GM12878 (cell line): Measurements from ENCODE around the gene UNC13B.

Source experiments
- CEBPB ChIP-seq, 2 experiments: fragments of 150-350 bp in 1 of 2; IDR thresholded peaks; 2 replicates each; pipeline ENCODE4 v1.6.1; 2012 to 2014; ENCODE audit warnings: low read depth in 2 of 2, low read length in 2 of 2, borderline replicate concordance in 1 of 2, inconsistent platforms in 1 of 2
- ESRRA ChIP-seq: IDR thresholded peaks from 2 replicates; pipeline ENCODE4 v1.6.1; 2012; ENCODE audit warnings: mild to moderate bottlenecking, low read length, improper control_type of control experiment
- EZH2 ChIP-seq: IDR thresholded peaks from 2 replicates; pipeline ENCODE4 v1.6.1; 2012; ENCODE audit warnings: low read depth, mild to moderate bottlenecking, control low read depth, inconsistent platforms, low read length, borderline replicate concordance; ENCODE audit not compliant: control insufficient read depth
- MAX ChIP-seq: IDR thresholded peaks from 2 replicates; pipeline ENCODE4 v1.6.1; 2012; ENCODE audit warnings: low read depth, low read length, improper control_type of control experiment
- MXI1 ChIP-seq: fragments of 150-350 bp; IDR thresholded peaks from 2 replicates; pipeline ENCODE4 v1.6.1; 2011; ENCODE audit warnings: low read depth, mild to moderate bottlenecking, inconsistent platforms, low read length, improper control_type of control experiment
- NFIC ChIP-seq: IDR thresholded peaks from 2 replicates; pipeline ENCODE4 v1.6.1; 2012; ENCODE audit warnings: low read depth, mild to moderate bottlenecking, inconsistent platforms, low read length, moderate library complexity
- POLR2A ChIP-seq: IDR thresholded peaks from 2 replicates; pipeline ENCODE4 v1.6.1; 2011; ENCODE audit warnings: low read depth, mild to moderate bottlenecking, low read length
- POLR2AphosphoS2 ChIP-seq: IDR thresholded peaks from 2 replicates; pipeline ENCODE4 v1.6.1; 2011; ENCODE audit warnings: low read depth, mild to moderate bottlenecking, low read length, improper control_type of control experiment, moderate library complexity
- RAD21 ChIP-seq: IDR thresholded peaks from 2 replicates; pipeline ENCODE4 v1.6.1; 2011; ENCODE audit warnings: mild to moderate bottlenecking, low read depth, low read length, moderate library complexity; ENCODE audit not compliant: insufficient read depth
- RB1 ChIP-seq: fragments of 450-650 bp; formaldehyde crosslinking; IDR thresholded peaks from 2 replicates; pipeline ENCODE4 v1.6.1; 2017; ENCODE audit warnings: mild to moderate bottlenecking, borderline replicate concordance
- RBBP5 ChIP-seq: fragments of 200-600 bp; sonication (generic); conservative IDR thresholded peaks from 2 replicates; pipeline ENCODE4 v1.6.1; 2016
- TF ChIP-seq, protein P1 (sequence below), 3 experiments: IDR thresholded peaks in 2 of 3; conservative IDR thresholded peaks in 1 of 3; 2 replicates each; pipeline ENCODE4 v1.5.1; 2011; ENCODE audit warnings: low read depth in 3 of 3, low read length in 3 of 3, mild to moderate bottlenecking in 3 of 3, control low read depth in 2 of 3, moderate library complexity in 2 of 3, inconsistent platforms in 1 of 3, mixed read lengths in 1 of 3; ENCODE audit not compliant: control insufficient read depth in 2 of 3, insufficient read depth in 1 of 3; ENCODE audit errors: extremely low read depth in 1 of 3

GRCh38 chr9:35277171-35277520 is 115.3 kb downstream of the UNC13B start:
- no peak for TF ChIP-seq EZH2
- TF ChIP-seq POLR2A, result no peak
- no peak for TF ChIP-seq MXI1
- no peak for TF ChIP-seq POLR2AphosphoS2
- TF ChIP-seq RBBP5, result no peak
- TF ChIP-seq ESRRA, result no peak
- TF ChIP-seq, protein P1, sequence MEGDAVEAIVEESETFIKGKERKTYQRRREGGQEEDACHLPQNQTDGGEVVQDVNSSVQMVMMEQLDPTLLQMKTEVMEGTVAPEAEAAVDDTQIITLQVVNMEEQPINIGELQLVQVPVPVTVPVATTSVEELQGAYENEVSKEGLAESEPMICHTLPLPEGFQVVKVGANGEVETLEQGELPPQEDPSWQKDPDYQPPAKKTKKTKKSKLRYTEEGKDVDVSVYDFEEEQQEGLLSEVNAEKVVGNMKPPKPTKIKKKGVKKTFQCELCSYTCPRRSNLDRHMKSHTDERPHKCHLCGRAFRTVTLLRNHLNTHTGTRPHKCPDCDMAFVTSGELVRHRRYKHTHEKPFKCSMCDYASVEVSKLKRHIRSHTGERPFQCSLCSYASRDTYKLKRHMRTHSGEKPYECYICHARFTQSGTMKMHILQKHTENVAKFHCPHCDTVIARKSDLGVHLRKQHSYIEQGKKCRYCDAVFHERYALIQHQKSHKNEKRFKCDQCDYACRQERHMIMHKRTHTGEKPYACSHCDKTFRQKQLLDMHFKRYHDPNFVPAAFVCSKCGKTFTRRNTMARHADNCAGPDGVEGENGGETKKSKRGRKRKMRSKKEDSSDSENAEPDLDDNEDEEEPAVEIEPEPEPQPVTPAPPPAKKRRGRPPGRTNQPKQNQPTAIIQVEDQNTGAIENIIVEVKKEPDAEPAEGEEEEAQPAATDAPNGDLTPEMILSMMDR (IDR thresholded peaks at IDR 0.05 in 2 of 3, conservative IDR thresholded peaks at IDR 0.05 in 1 of 3; ENCODE audit: control insufficient read depth in 2 of 3, extremely low read depth in 1 of 3, insufficient read depth in 1 of 3, low read depth in 3 of 3, low read length in 3 of 3), result no peak
- TF ChIP-seq RAD21, result no peak
- TF ChIP-seq CEBPB (IDR thresholded peaks at IDR 0.05; ENCODE audit: borderline replicate concordance in 1 of 2, low read depth in 2 of 2, low read length in 2 of 2), result no peak
- no peak for TF ChIP-seq NFIC
- no peak for TF ChIP-seq MAX
- TF ChIP-seq RB1, result no peak
